ENCODE measurements around the gene TAS2R8. TPM values are rescaled to one million over a fixed set of nuclear protein-coding genes. Genes with fewer than 3 reads are reported as not detected.
"Not testable (repeated sequence)": the region's sequence is repeated elsewhere in the genome, so short reads cannot be mapped to it uniquely, and the experiment has no call there.

Gene TAS2R8
- total RNA-seq, 4 donors from 2014 or later: not detected

GRCh38 chr12:10794222-10794621 lies 12.9 kb downstream of the TAS2R8 start:
- H3K36me3 ChIP-seq: no peaks in the 10 kb centered on the region
- no peaks in the 10 kb centered on the region for H3K4me1 ChIP-seq
- no peaks in the 10 kb centered on the region for H3K9me3 ChIP-seq
- no peak for DNase-seq
- no peaks in the 10 kb centered on the region for H3K27me3 ChIP-seq
- no peak overlapping the region for H3K27ac ChIP-seq
- no peak overlapping the region for H3K4me3 ChIP-seq
- 41 to 52% methylated on average over 2 of the region's 2 CpGs for WGBS, 2 donors
- intact Hi-C loops (cut with DNase I): no loop called here
- TF ChIP-seq POLR2A (IDR thresholded peaks at IDR 0.05): no peak
- TF ChIP-seq CTCF (IDR thresholded peaks at IDR 0.05): no peak

- H3K27ac ChIP-seq; DNase-seq; intact Hi-C loops (cut with DNase I); H3K4me3 ChIP-seq; H3K27me3 ChIP-seq; H3K9me3 ChIP-seq; H3K36me3 ChIP-seq; H3K4me1 ChIP-seq: not testable (repeated sequence)
- 74 to 84% methylated on average over 4 of the region's 4 CpGs for WGBS, 2 donors
These were observed 15.3 kb downstream of the TAS2R8 start for GRCh38 chr12:10791769-10792168.

- 52 to 56% methylated on average over 5 of the region's 5 CpGs for WGBS, 2 donors
- H3K4me1 ChIP-seq: no peaks in the 10 kb centered on the region
- H3K27ac ChIP-seq: no peak overlapping the region
- H3K9me3 ChIP-seq: no peaks in the 10 kb centered on the region
- TF ChIP-seq POLR2A (IDR thresholded peaks at IDR 0.05): no peak
- TF ChIP-seq CTCF (IDR thresholded peaks at IDR 0.05): no peak
- DNase-seq: no peak
- H3K36me3 ChIP-seq: no peaks in the 10 kb centered on the region
- no peak overlapping the region for H3K4me3 ChIP-seq
- H3K27me3 ChIP-seq: no peaks in the 10 kb centered on the region
- intact Hi-C loops (cut with DNase I): no loop called here
These were observed 23.8 kb downstream of the TAS2R8 start for GRCh38 chr12:10783252-10783651.

- WGBS, 2 donors: 77 to 93% methylated on average over 2 of the region's 2 CpGs
- Histone ChIP-seq H3K4me3 (no peak overlapping the region), H3K27ac (no peak overlapping the region), H3K9me3 (no peaks in the 10 kb centered on the region), H3K4me1 (no peaks in the 10 kb centered on the region), H3K27me3 (peaks cover 0 to 1% (median 0%) of the 10 kb centered on the region in 4 donors), H3K36me3 (no peaks in the 10 kb centered on the region)
- no peak for DNase-seq
- no peak for TF ChIP-seq CTCF (IDR thresholded peaks at IDR 0.05)
- TF ChIP-seq POLR2A (IDR thresholded peaks at IDR 0.05): no peak
- intact Hi-C loops (cut with DNase I): loop anchor here (10.0 kb wide), 2 partner anchors 416 to 706 kb away; no protein-coding TSS in a partner anchor
These were observed 28.0 kb downstream of the TAS2R8 start for GRCh38 chr12:10779103-10779502.

- H3K4me3 ChIP-seq: no peak overlapping the region
- no peak overlapping the region for H3K27ac ChIP-seq
- H3K9me3 ChIP-seq: no peaks in the 10 kb centered on the region
- WGBS, 2 donors: 0% methylated on average over 1 of the region's 1 CpG
- peaks cover 0 to 46% (median 0%) of the 10 kb centered on the region in 4 donors for H3K27me3 ChIP-seq
- H3K36me3 ChIP-seq: no peaks in the 10 kb centered on the region
- TF ChIP-seq CTCF (IDR thresholded peaks at IDR 0.05) (peak; percentile 15 to 87 (median 62)), POLR2A (IDR thresholded peaks at IDR 0.05) (no peak)
- intact Hi-C loops (cut with DNase I): loop anchor here (10.0 kb wide), 2 partner anchors 424 to 714 kb away; no protein-coding TSS in a partner anchor
- no peaks in the 10 kb centered on the region for H3K4me1 ChIP-seq
- no peak for DNase-seq
These were observed 35.9 kb downstream of the TAS2R8 start for GRCh38 chr12:10771132-10771733.

All from esophagus squamous epithelium (tissue), 5 donors.